Aorta (tissue), 5 donors: ENCODE data around the gene NCOA3. TPM values are rescaled to one million over a fixed set of nuclear protein-coding genes. Genes with fewer than 3 reads are reported as not detected.
"Not testable (repeated sequence)": the region's sequence is repeated elsewhere in the genome, so short reads cannot be mapped to it uniquely, and the experiment has no call there.

Source experiments
- ATAC-seq: fragments of 200-7000 bp; cut with Tn5 transposase; one replicate; pipeline ENCODE4 v1.9.1; 2022; ENCODE audit warnings: moderate library complexity; ENCODE audit not compliant: low FRiP score
- DNase-seq, 2 donors: peaks; one replicate each; pipeline ENCODE4 v3.0.0-alpha.2; 2020
- H3K27ac ChIP-seq, 2 donors: one replicate each; pipeline ENCODE4 v1.5.1; 2013; ENCODE audit warnings: low read length in 2 of 2, mild to moderate bottlenecking in 2 of 2, moderate library complexity in 2 of 2, control low read depth in 1 of 2, inconsistent platforms in 1 of 2, low read depth in 1 of 2
- H3K27me3 ChIP-seq, 2 donors: one replicate each; pipeline ENCODE4 v1.6.1; 2013; ENCODE audit warnings: control low read depth in 1 of 2, low read length in 1 of 2, mild to moderate bottlenecking in 1 of 2, moderate library complexity in 1 of 2; ENCODE audit not compliant: insufficient read depth in 2 of 2, control insufficient read depth in 1 of 2
- H3K36me3 ChIP-seq, 2 donors: one replicate each; pipeline ENCODE4 v1.6.1; 2013; ENCODE audit warnings: control low read depth in 1 of 2, low read length in 1 of 2, mild to moderate bottlenecking in 1 of 2; ENCODE audit not compliant: insufficient read depth in 2 of 2, control insufficient read depth in 1 of 2
- H3K4me1 ChIP-seq, 2 donors: one replicate each; pipeline ENCODE4 v1.6.1; 2013; ENCODE audit warnings: low read length in 2 of 2, control low read depth in 1 of 2, mild to moderate bottlenecking in 1 of 2, moderate library complexity in 1 of 2; ENCODE audit not compliant: insufficient read depth in 2 of 2, control insufficient read depth in 1 of 2
- H3K4me3 ChIP-seq, 2 donors: one replicate each; pipeline ENCODE4 v1.5.1; 2013; ENCODE audit warnings: low read length in 2 of 2, control low read depth in 1 of 2, mild to moderate bottlenecking in 1 of 2
- H3K9me3 ChIP-seq: one replicate; pipeline ENCODE4 v1.6.1; 2013; ENCODE audit warnings: mild to moderate bottlenecking, low read length; ENCODE audit not compliant: control insufficient read depth
- WGBS, 2 donors: extraction: QIAGEN DNeasy Blood & Tissue Kit; methylation state at CpG; one replicate each; pipeline ENCODE4 v1.1.7; 2013; 5-methylcytosine and 5-hydroxymethylcytosine counted together
- intact Hi-C, 2 donors: fragments of 100-400 bp; cut with DNase I; formaldehyde crosslinking; loops; one replicate each; pipeline versions ENCODE4 v1.14.2 to v1.15.0; 2022
- polyA plus RNA-seq, 2 donors: library from polyadenylated mRNA; stranded (reverse); fragments of 200-250 nt; gene quantifications; one replicate each; pipeline ENCODE4 v1.2.3, GENCODE V29; 2013
- total RNA-seq, 2 donors: library from RNA; stranded (reverse); fragmentation: NEBNext Ultra II Directional; extraction: Animal tissue kit (Norgen Biotek cat#: 25700); gene quantifications; one replicate each; pipeline ENCODE4 v1.2.1, GENCODE V29; 2021
- donor health status: healthy with polysubstance abuse.
- donor health status: Bipolar disorder and iron deficiency.
- donor health status: DM: no; HTN: no; CAD: no.
- donor health status: DM: no; HTN: no; CAD: no.
- donor health status: DM: yes; HTN: yes; CAD: no.

NCOA3 gene
- total and polyA plus RNA-seq, 4 donors, result 4.8 to 53.7 (median 27.7) TPM

DNA sequence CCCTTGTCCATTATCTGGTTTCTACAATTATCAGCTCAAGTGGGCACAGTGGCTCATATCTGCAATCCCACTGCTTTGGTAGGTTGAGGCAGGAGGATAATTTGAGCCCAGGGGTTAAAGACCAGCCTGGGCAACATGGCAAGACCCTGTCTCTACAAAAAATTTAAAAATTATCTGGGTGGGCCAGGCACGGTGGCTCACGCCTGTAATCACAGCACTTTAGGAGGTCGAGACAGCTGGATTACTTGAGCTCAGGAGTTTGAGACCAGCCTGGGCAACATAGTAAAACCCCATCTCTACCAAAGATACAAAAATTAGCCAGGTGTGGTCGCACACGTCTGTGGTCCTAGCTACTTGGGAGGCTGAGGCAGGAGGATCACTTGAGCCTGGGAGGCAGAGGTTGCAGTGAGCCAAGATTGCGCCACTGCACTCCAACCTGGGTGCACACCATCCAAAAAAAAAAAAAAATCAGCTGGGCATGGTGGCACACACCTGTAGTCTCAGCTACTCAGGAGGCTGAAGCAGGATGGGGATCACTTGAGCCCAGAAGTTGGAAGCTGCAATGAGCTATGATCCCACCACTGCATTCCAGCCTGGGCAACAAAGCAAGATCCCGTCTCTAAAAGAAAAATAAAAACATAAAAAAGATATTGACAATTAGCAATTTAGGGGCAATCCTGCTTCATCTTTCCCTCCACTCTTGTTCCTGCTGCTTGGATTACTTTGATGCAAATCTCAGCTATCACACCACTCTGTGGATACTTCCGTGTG, 43.2 kb upstream of the NCOA3 start:
- 93 to 94% methylated on average over 8 of the region's 8 CpGs for WGBS, 2 donors
- ATAC-seq, H3K36me3 ChIP-seq, DNase-seq, H3K4me3 ChIP-seq, H3K4me1 ChIP-seq, H3K9me3 ChIP-seq, H3K27me3 ChIP-seq, intact Hi-C loops, H3K27ac ChIP-seq: not testable (repeated sequence)

DNA sequence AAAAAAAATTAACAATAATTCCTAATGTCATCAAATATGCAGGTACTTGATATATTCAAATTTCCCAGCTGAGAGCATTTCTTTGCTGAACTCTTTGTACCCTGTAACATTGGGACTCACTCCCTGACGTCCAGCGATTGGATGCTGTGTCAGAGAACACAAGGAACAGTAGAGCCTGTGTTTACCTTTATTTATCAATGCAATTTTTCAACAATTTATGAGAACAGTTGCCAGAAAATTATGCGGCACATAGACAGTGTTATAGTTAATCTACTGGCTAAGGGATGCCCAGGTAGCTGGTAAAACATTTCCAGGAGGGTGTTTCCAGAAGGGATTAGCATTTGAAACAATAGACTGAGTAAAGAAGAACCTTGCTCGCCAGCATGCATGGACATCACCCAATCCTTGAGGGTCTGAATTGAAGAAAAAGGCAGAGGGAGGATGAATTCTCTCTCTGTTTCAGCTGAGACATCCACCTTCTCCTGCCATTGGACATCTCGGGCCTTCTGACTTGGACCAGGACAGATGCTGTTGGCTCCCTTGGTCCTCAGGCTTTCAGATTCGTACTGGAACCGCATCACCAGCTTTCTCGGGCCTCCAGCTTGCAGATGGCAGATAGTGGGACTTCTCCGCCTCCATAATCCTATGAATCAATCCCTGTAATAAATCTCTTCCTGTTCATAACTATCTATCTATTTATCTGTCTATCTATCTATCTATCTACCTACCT, 42.2 kb upstream of the NCOA3 start:
- 91% methylated on average over 9 of the region's 9 CpGs for WGBS, 2 donors
- no peak for ATAC-seq
- DNase-seq, result no peak
- Histone ChIP-seq H3K36me3 (no peaks in the 10 kb centered on the region), H3K9me3 (no peaks in the 10 kb centered on the region), H3K4me1 (no peaks in the 10 kb centered on the region), H3K27ac (no peak overlapping the region), H3K27me3 (no peaks in the 10 kb centered on the region), H3K4me3 (no peak overlapping the region)
- intact Hi-C loops, result loop anchor here (5.0 to 10.0 kb wide), 3 partner anchors 43 to 255 kb away; partner anchors contain the start of gene NCOA3 (in 1 of the 2)

DNA sequence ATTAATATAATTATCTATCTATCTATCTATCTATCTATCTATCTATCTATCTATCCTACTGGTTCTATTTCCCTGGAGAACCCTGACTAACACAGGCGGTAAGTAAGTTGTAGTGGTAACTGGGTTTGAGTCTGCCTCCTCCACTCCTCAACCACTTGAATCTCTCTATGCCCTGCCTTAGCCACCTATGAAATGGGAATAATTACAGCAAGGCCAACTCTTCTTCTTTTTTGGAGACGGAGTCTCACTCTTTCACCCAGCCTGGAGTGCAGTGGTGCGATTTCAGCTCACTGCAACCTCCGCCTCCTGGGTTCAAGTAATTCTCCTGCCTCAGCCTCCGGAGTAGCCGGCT, 41.0 kb upstream of the NCOA3 start:
- H3K27me3 ChIP-seq, ATAC-seq, H3K4me3 ChIP-seq, DNase-seq, H3K9me3 ChIP-seq, H3K4me1 ChIP-seq, H3K36me3 ChIP-seq, H3K27ac ChIP-seq: not testable (repeated sequence)
- WGBS, 2 donors, result 96 to 99% methylated on average over 6 of the region's 6 CpGs
- intact Hi-C loops, result loop anchor here (5.0 to 10.0 kb wide), 3 partner anchors 42 to 256 kb away; partner anchors contain the start of gene NCOA3 (in 1 of the 2)

GRCh38 chr20:47461120-47461685, 40.5 kb upstream of the NCOA3 start:
- Histone ChIP-seq H3K36me3 (no peaks in the 10 kb centered on the region), H3K4me1 (no peaks in the 10 kb centered on the region), H3K27me3 (no peaks in the 10 kb centered on the region), H3K27ac (peak overlapping the region in 1 of 2 donors; percentile 11), H3K4me3 (no peak overlapping the region), H3K9me3 (no peaks in the 10 kb centered on the region)
- no peak for DNase-seq
- intact Hi-C loops, result loop anchor here (5.0 to 10.0 kb wide), 3 partner anchors 41 to 256 kb away; partner anchors contain the start of gene NCOA3 (in 1 of the 2)
- WGBS, 2 donors, result 70 to 74% methylated on average over 5 of the region's 5 CpGs
- no peak for ATAC-seq

- H3K4me3 ChIP-seq, DNase-seq, H3K4me1 ChIP-seq, H3K27ac ChIP-seq, H3K36me3 ChIP-seq, H3K27me3 ChIP-seq, ATAC-seq, H3K9me3 ChIP-seq: not testable (repeated sequence)
- WGBS, 2 donors, result 97 to 98% methylated on average over 5 of the region's 5 CpGs
- intact Hi-C loops, result loop anchor here (5.0 to 10.0 kb wide), 3 partner anchors 40 to 257 kb away; partner anchors contain the start of gene NCOA3 (in 1 of the 2)
These were observed 39.8 kb upstream of the NCOA3 start for GRCh38 chr20:47461906-47462305.

DNA sequence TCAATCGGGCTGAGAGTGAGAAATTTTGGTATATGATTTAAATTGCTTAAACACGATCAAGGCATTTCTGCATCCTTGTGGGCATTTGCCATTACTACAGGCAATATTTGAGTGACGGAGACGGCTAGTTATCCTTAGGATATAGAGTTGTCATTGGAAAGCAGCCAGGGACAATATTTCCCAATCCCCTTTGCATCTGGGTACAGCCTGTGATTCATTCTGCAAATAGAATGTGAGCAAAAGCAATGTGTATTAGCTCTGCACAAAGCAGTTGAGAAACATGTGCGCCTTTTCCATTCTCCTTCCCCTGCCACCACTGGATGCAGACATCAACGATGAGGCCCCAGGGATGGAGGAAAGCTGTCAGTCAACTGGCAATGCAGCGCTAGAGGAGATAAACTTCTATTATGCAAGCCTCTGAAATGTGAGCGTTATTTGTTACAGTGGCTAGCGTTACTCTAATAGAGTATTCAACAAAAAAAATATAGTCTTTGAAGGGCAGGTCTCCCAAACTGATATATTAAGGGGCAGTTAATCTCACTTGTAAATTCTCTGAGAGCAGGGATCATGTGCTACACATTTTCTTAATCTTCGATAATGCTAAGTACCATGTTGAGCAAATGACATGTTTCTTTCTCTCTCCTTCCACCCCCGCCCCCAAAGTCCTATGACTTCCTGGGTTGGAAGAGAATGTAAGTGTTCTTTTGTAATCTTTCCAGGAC, 37.1 kb upstream of the NCOA3 start:
- H3K27ac ChIP-seq, result peak overlapping the region; percentile 54 to 98
- DNase-seq, result peak in 1 of 2 donors; percentile 57
- intact Hi-C loops, result loop anchor here (5.0 to 10.0 kb wide), 3 partner anchors 38 to 260 kb away; partner anchors contain the start of gene NCOA3 (in 2 of the 2)

GRCh38 chr20:47465335-47466090, 36.2 kb upstream of the NCOA3 start:
- DNase-seq (no peak), ATAC-seq (no peak)
- H3K4me3 ChIP-seq, result no peak overlapping the region
- H3K27me3 ChIP-seq, result no peaks in the 10 kb centered on the region
- no peaks in the 10 kb centered on the region for H3K4me1 ChIP-seq
- WGBS, 2 donors, result 94 to 96% methylated on average over 16 of the region's 16 CpGs
- no peaks in the 10 kb centered on the region for H3K9me3 ChIP-seq
- H3K27ac ChIP-seq, result peak overlapping the region in 1 of 2 donors; percentile 68
- no peaks in the 10 kb centered on the region for H3K36me3 ChIP-seq
- intact Hi-C loops, result loop anchor here in 1 of 2 donors (5.0 to 10.0 kb wide), 2 partner anchors 37 to 261 kb away; partner anchors contain the start of gene NCOA3

More for the DNA sequence above, 37.1 kb upstream of the NCOA3 start:
- ATAC-seq, result peak; percentile 89
- Histone ChIP-seq H3K9me3 (no peaks in the 10 kb centered on the region), H3K4me1 (no peaks in the 10 kb centered on the region), H3K27me3 (no peaks in the 10 kb centered on the region), H3K4me3 (no peak overlapping the region), H3K36me3 (no peaks in the 10 kb centered on the region)
- 3 to 9% methylated on average over 11 of the region's 11 CpGs for WGBS, 2 donors
